ENCODE data around the gene TLN1.

- TF ChIP-seq, protein P1, sequence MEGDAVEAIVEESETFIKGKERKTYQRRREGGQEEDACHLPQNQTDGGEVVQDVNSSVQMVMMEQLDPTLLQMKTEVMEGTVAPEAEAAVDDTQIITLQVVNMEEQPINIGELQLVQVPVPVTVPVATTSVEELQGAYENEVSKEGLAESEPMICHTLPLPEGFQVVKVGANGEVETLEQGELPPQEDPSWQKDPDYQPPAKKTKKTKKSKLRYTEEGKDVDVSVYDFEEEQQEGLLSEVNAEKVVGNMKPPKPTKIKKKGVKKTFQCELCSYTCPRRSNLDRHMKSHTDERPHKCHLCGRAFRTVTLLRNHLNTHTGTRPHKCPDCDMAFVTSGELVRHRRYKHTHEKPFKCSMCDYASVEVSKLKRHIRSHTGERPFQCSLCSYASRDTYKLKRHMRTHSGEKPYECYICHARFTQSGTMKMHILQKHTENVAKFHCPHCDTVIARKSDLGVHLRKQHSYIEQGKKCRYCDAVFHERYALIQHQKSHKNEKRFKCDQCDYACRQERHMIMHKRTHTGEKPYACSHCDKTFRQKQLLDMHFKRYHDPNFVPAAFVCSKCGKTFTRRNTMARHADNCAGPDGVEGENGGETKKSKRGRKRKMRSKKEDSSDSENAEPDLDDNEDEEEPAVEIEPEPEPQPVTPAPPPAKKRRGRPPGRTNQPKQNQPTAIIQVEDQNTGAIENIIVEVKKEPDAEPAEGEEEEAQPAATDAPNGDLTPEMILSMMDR (IDR thresholded peaks at IDR 0.05; ENCODE audit: low read length), result no peak
- no peak for TF ChIP-seq EZH2 (optimal IDR thresholded peaks at IDR 0.05; ENCODE audit: low read depth, low read length)
These were observed 23.1 kb upstream of the TLN1 start for GRCh38 chr9:35755071-35755470.

Measured in MM.1S (cell line).